Natural killer cell (primary cell): ENCODE data around the gene SLC9A8. TPM values are rescaled to one million over a fixed set of nuclear protein-coding genes. Genes with fewer than 3 reads are reported as not detected.
"Not testable (repeated sequence)": the region's sequence is repeated elsewhere in the genome, so short reads cannot be mapped to it uniquely, and the experiment has no call there.

ENCODE experiments used
- ATAC-seq, 3 donors: fragments of 150-1000 bp in 2 of 3; fragments of 200-7000 bp in 1 of 3; cut with Tn5 transposase; 1 replicate in 1 of 3; 2 replicates in 2 of 3; pipeline ENCODE4 v1.10.0; 2021; ENCODE audit warnings: mild to moderate bottlenecking in 2 of 3, moderate library complexity in 2 of 3
- DNase-seq, 2 donors: peaks; one replicate each; pipeline versions ENCODE4 v3.0.0 to v3.0.0-alpha.2; 2013 to 2021; ENCODE audit warnings: mixed read lengths in 1 of 2
- H3K27ac ChIP-seq: one replicate; pipeline ENCODE4 v1.5.1; 2013; ENCODE audit warnings: mild to moderate bottlenecking, low read length
- H3K27me3 ChIP-seq: one replicate; pipeline ENCODE4 v1.6.1; 2013; ENCODE audit warnings: low read length; ENCODE audit not compliant: control insufficient read depth, insufficient read depth
- H3K36me3 ChIP-seq: one replicate; pipeline ENCODE4 v1.6.1; 2013; ENCODE audit warnings: low read length; ENCODE audit not compliant: control insufficient read depth, insufficient read depth
- H3K4me1 ChIP-seq: one replicate; pipeline ENCODE4 v1.6.1; 2013; ENCODE audit warnings: low read length; ENCODE audit not compliant: control insufficient read depth, insufficient read depth
- H3K4me3 ChIP-seq: one replicate; pipeline ENCODE4 v1.5.1; 2013; ENCODE audit warnings: low read length
- H3K9me3 ChIP-seq: one replicate; pipeline ENCODE4 v1.6.1; 2013; ENCODE audit warnings: low read length; ENCODE audit not compliant: control insufficient read depth, insufficient read depth
- H3K27ac Mint-ChIP-seq, 2 donors: one replicate each; pipeline ENCODE4 v1.8.0; 2022; ENCODE audit warnings: mild to moderate bottlenecking in 2 of 2, mixed read lengths in 2 of 2, moderate library complexity in 1 of 2
- H3K27me3 Mint-ChIP-seq, 2 donors: one replicate each; pipeline ENCODE4 v1.8.0; 2022; ENCODE audit warnings: low read depth in 2 of 2, mixed read lengths in 2 of 2
- H3K36me3 Mint-ChIP-seq: one replicate; pipeline ENCODE4 v1.8.0; 2022; ENCODE audit warnings: mixed read lengths
- H3K4me1 Mint-ChIP-seq, 2 donors: one replicate each; pipeline ENCODE4 v1.8.0; 2022; ENCODE audit warnings: mixed read lengths in 2 of 2
- H3K4me3 Mint-ChIP-seq: one replicate; pipeline ENCODE4 v1.8.0; 2022; ENCODE audit warnings: mild to moderate bottlenecking, moderate library complexity, mixed read lengths
- H3K9me3 Mint-ChIP-seq, 2 donors: one replicate each; pipeline ENCODE4 v1.8.0; 2022; ENCODE audit warnings: mixed read lengths in 2 of 2
- CTCF ChIP-seq: fragments of 200-600 bp; IDR thresholded peaks from one replicate; pipeline ENCODE4 v1.8.0; 2022; ENCODE audit warnings: antibody characterized with exemption
- WGBS: methylation state at CpG from one replicate; pipeline ENCODE4 v1.1.7; 2013; ENCODE audit warnings: missing lambda C conversion rate; ENCODE audit not compliant: insufficient coverage; 5-methylcytosine and 5-hydroxymethylcytosine counted together
- intact Hi-C: fragments of 100-400 bp; cut with micrococcal nuclease; formaldehyde crosslinking; loops from one replicate; pipeline ENCODE4 v1.14.2; 2022
- total RNA-seq, 4 donors: library from RNA; stranded (reverse); fragments of 120-200 nt in 1 of 4; gene quantifications; one replicate each; pipeline versions ENCODE4 v1.2.3 to v1.2.4, GENCODE V29; 2013 to 2022

SLC9A8 gene
- total RNA-seq, 3 donors from 2014 or later (not counting 1 experiment from before 2014, with no cell fraction given) = 54.5 to 68.7 (median 58.8) TPM

GRCh38 chr20:49779972-49780371 is 32.7 kb upstream of the SLC9A8 start:
- H3K27me3 Mint-ChIP-seq = no peaks in the 10 kb centered on the region
- peaks cover 16% of the 10 kb centered on the region for H3K4me1 ChIP-seq
- peaks cover 9 to 17% of the 10 kb centered on the region in 2 donors for H3K4me1 Mint-ChIP-seq
- TF ChIP-seq CTCF = no peak
- no CpG with 5 or more reads among the region's 1 CpG for WGBS
- no peaks in the 10 kb centered on the region for H3K9me3 Mint-ChIP-seq
- H3K4me3 Mint-ChIP-seq = no peak overlapping the region
- H3K36me3 Mint-ChIP-seq = no peaks in the 10 kb centered on the region
- H3K4me3 ChIP-seq = no peak overlapping the region
- H3K27ac Mint-ChIP-seq = no peak overlapping the region
- H3K27me3 ChIP-seq = no peaks in the 10 kb centered on the region
- H3K9me3 ChIP-seq = no peaks in the 10 kb centered on the region
- no peak for DNase-seq
- no peak overlapping the region for H3K27ac ChIP-seq
- no peak for ATAC-seq
- H3K36me3 ChIP-seq = no peaks in the 10 kb centered on the region
- intact Hi-C loops = loop anchor here (5.0 to 10.0 kb wide), 2 partner anchors 32 to 55 kb away; partner anchors contain the start of gene SLC9A8

GRCh38 chr20:49781676-49782075 is 31.0 kb upstream of the SLC9A8 start:
- DNase-seq (no peak), ATAC-seq (no peak)
- H3K9me3 Mint-ChIP-seq = no peaks in the 10 kb centered on the region
- no peak overlapping the region for H3K4me3 Mint-ChIP-seq
- H3K27ac ChIP-seq = no peak overlapping the region
- WGBS = 96% methylated on average over 3 of the region's 3 CpGs
- H3K36me3 Mint-ChIP-seq = no peaks in the 10 kb centered on the region
- H3K4me1 ChIP-seq = peaks cover 18% of the 10 kb centered on the region
- no peaks in the 10 kb centered on the region for H3K27me3 Mint-ChIP-seq
- H3K9me3 ChIP-seq = no peaks in the 10 kb centered on the region
- H3K36me3 ChIP-seq = no peaks in the 10 kb centered on the region
- no peak overlapping the region for H3K4me3 ChIP-seq
- H3K4me1 Mint-ChIP-seq = peaks cover 9 to 15% of the 10 kb centered on the region in 2 donors
- no peak for TF ChIP-seq CTCF
- no peak overlapping the region for H3K27ac Mint-ChIP-seq
- H3K27me3 ChIP-seq = no peaks in the 10 kb centered on the region
- intact Hi-C loops = no loop called here

GRCh38 chr20:49782439-49782838 is 30.2 kb upstream of the SLC9A8 start:
- H3K27me3 Mint-ChIP-seq, DNase-seq, H3K4me3 Mint-ChIP-seq, intact Hi-C loops, H3K4me3 ChIP-seq, H3K4me1 Mint-ChIP-seq, H3K36me3 ChIP-seq, H3K27ac Mint-ChIP-seq, H3K9me3 Mint-ChIP-seq, H3K27ac ChIP-seq, ATAC-seq, H3K27me3 ChIP-seq, H3K9me3 ChIP-seq, H3K36me3 Mint-ChIP-seq: not testable (repeated sequence)
- 100% methylated on average over 2 of the region's 4 CpGs for WGBS
- peaks cover 11% of the 10 kb centered on the region for H3K4me1 ChIP-seq

GRCh38 chr20:49783021-49783995 is 29.3 kb upstream of the SLC9A8 start:
- H3K36me3 Mint-ChIP-seq, H3K27me3 ChIP-seq, H3K27me3 Mint-ChIP-seq, H3K9me3 ChIP-seq, H3K4me1 Mint-ChIP-seq, H3K36me3 ChIP-seq, ATAC-seq, intact Hi-C loops, H3K4me3 ChIP-seq, DNase-seq, H3K4me3 Mint-ChIP-seq, H3K27ac Mint-ChIP-seq, H3K27ac ChIP-seq, H3K9me3 Mint-ChIP-seq: not testable (repeated sequence)
- H3K4me1 ChIP-seq = peaks cover 11% of the 10 kb centered on the region
- 90% methylated on average over 14 of the region's 17 CpGs for WGBS
